Muscle of arm (tissue), 12 donors: ENCODE results near the gene TRAPPC2L. TPM values are rescaled to one million over a fixed set of nuclear protein-coding genes. Genes with fewer than 3 reads are reported as not detected.
A peak's percentile ranks its signal among the peaks of the same experiment; 100 is the strongest.

Experiments
- DNase-seq: peaks from one replicate; pipeline ENCODE4 v3.0.0-alpha.2; 2013
- polyA plus RNA-seq, 12 donors: library from polyadenylated mRNA; unstranded; fragments of 120-200 nt; gene quantifications; one replicate each; pipeline ENCODE4 v1.2.1, GENCODE V29; 2013; ENCODE audit not compliant: insufficient read length in 12 of 12

The TRAPPC2L gene
- polyA plus RNA-seq, 12 donors: 30.6 to 57.5 (median 50.9) TPM; not detected in 1

DNA sequence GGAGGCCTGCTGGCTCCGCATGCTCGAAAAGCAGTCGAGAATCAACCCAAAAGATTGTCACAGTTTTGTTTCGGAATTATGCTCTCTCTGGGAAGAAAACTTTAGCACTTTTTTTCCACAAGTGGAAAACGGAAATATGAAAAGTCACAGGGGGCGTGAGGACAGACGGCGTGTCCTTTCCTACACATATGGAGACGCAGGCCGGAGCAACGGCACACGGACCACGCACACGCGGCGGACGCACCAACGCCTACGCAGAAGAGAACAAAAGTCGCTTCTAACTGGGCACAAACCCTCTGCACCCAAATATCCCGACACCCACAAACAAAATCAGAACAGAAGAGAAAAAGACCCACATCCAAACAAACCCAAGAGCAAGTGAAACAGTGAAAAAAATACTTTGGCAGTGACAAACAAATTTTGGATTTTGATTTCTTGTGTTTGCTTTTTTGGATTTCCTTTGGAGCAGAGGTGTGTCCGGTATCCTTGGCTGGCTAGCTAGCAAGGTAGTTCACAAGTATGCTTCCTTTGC lies 18.8 kb downstream of the TRAPPC2L start:
- DNase-seq: no peak

GRCh38 chr16:88876942-88877526 lies 20.1 kb downstream of the TRAPPC2L start:
- no peak for DNase-seq

- no peak for DNase-seq
Observed at GRCh38 chr16:88877564-88878289, 20.8 kb downstream of the TRAPPC2L start.

GRCh38 chr16:88878356-88878755 lies 21.4 kb downstream of the TRAPPC2L start:
- DNase-seq: no peak

DNA sequence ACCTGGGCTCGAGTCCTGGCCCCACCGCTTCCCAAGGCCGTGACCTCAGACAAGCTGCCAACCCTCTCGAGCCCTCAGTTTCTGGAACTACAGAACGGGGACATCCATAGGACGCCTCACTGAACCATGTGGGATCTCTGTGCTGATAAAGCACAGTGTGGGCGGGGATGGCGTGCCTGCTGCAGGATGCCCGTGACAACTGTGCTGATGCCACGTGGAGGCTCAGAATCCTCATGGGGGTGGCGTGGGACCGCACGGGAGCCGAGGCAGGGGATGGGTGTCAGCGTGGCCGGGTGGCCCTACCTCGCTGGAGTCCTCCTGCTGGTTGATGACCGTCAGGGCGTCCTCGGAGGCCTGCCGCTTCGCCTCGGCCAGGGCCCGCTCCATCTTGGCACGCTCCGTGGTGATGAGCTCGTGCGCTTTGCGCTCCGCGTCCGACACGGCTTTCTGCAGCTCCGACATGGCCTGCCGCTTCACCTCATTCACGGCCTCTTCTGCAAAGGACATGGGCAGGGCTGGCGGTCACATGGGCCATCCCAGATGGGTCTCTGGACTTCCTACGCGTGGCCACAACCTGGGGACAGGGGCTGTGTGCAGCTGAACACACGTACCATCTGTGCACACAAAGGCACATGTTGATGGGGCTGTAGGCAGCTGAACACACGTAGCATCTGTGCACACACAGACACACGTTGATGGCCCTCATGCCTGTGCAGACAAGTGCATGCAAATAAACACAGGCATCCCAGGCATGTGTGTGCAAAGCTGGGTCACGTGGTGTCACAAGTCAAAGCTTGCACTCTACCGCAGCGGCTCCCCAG lies 22.2 kb downstream of the TRAPPC2L start:
- DNase-seq: no peak

- no peak for DNase-seq
Observed at GRCh38 chr16:88879788-88880055, 22.8 kb downstream of the TRAPPC2L start.

GRCh38 chr16:88880226-88881006 lies 23.5 kb downstream of the TRAPPC2L start:
- DNase-seq: no peak

GRCh38 chr16:88881007-88881615 lies 24.2 kb downstream of the TRAPPC2L start:
- no peak for DNase-seq

GRCh38 chr16:88881675-88882357 lies 24.9 kb downstream of the TRAPPC2L start:
- no peak for DNase-seq

DNA sequence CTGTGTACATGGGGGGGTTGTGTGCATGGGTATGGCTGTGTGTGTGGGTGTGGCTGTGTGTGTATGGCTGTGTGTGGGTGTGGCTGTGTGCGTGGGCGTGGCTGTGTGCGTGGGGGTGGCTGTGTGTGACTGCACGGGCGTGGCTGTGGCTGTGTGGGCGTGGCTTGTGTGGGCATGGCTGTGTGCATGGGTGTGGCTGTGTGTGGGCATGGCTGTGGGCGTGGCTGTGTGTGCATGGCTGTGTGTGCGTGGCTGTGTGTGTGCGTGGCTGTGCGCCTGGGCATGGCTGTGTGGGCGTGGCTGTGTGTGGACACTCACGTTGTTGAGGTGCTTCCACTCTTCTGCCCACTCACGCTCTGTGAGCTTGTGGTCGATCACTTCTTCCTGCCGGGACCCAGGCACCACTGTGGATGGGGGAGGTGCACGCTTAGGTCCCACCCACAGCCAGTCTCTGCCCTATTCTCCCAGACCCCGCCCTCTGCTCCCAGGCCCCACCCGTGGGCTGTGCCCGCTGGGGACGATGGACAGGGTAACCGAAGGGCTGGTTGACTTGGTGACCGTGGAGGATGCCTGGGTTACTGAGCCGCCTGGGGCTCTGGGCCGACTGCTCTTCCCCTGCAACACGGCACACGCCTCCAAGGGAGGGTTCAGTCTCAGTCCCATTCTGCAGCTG lies 25.6 kb downstream of the TRAPPC2L start:
- DNase-seq: no peak

DNA sequence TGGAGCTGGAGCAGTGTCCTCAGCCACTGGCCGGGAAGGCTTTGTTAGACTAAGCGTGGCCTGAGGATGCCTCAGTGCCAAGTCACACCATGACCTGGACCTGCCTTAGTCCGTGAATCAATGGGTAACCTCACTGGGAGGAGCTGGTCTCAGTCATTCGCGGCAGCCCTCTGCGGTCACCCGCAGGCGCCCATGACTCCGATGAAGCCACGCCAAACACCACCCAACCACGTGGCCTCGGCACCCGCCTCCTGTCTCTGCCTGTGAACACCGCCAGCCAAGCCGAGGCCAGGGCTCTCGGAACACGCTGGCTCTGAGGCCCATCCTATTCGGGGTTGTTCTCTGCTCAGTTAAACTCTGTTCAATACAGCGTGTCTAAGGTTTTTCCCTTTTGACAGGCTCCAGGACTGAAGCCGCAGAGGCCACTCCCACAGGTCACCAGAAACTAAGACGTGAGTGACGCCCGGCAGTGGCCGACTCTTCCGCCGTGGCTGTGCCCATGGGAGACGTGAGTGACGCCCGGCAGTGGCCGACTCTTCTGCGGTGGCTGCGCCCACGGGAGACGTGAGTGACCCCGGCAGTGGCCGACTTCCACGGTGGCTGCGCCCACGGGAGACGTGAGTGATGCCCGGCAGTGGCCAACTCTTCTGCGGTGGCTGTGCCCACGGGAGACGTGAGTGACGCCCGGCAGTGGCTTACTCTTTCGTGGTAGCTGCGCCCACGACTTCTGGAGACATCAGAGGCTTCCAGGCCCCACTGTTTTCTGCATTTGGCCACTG lies 26.4 kb downstream of the TRAPPC2L start:
- DNase-seq: no peak

DNA sequence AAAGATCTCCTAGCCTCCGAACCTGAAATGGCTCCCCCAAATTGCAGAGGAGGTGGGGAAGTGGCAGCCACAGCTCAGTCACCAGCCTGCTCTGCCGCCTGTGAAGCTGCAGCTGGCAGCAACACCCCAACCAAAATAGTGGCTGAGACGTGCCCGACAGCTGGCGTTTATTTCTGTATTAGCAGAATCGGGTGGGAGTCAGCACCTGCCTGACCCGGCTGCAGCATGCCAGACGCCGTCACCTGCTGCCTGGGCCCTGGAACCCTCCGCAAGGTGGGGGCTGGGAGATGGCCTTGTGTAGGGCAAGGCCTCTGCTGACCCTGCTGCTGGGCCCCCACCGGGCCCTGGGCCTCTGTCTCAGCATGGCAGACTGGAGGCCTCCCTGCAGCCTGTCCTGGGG lies 27.0 kb downstream of the TRAPPC2L start:
- no peak for DNase-seq

GRCh38 chr16:88884569-88885271 lies 27.8 kb downstream of the TRAPPC2L start:
- DNase-seq: no peak

GRCh38 chr16:88885693-88886280 lies 28.9 kb downstream of the TRAPPC2L start:
- DNase-seq: no peak

GRCh38 chr16:88886420-88886844 lies 29.5 kb downstream of the TRAPPC2L start:
- no peak for DNase-seq

DNA sequence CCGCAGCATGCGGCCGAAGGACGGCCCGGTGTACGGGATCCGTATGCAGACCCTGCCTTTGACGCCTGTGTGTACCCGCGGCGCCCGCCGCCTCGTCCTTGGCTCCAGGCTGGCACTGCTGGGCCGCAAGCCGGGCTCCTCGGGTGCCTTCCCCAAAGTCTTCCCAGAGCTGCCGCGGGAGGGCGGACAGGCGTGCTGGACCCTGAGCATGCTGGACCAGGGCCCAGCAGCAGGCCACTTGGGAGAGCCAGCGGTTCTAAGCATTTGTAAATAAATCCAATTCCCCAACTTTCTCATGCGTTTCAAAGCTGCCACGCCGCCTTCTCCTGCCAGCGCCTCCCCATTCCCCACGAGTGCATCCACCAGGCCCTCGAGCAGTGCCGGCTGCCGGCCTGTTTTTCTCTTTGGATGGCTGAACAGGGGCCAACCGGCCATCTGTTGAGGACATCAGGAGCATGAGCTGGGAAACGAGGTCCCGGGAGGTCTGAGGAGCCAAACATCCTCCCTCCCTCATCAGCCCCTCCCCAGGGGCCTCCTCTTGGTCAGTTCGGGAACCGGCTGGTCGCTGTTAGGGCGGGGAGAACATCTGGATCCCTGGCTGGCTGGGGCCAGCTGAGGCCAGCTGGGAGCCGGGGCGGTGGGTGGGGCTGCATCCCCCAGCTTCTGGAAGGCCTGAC lies 30.1 kb downstream of the TRAPPC2L start:
- DNase-seq: peak; percentile 77

DNA sequence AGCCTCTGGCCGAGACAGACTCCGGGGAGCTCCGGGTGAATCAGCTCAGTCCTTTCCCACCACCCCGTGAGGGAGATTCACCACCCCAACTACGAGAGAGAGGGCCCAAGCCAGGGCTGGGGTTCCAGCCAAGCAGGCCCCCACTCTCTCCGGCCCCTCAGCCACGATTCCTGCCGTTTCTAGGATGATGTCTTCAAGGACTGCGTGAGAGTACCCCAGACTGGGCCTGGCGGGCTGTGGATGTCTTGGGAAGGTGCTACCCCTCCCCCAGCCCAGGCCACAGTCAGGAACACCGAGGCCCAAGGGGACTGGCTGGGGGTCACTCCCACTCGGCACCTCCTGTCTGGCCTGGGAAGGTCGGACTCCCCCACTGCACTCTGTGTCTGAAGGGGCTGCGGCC lies 31.1 kb downstream of the TRAPPC2L start:
- DNase-seq: no peak
